Caco-2 (cell line): ENCODE measurements around the gene CDH12. TPM values are rescaled to one million over a fixed set of nuclear protein-coding genes. Genes with fewer than 3 reads are reported as not detected.

Experiments
- BruUV-seq: library from RNA; stranded (reverse); fragments of 400-500 nt; replicated peaks from 2 replicates; lab custom pipeline; 2021; lab: Mats Ljungman, UMichigan
- CTCF ChIA-PET: fragments of 300-600 bp; sonication (Branson Sonifier 250); formaldehyde crosslinking; loops from one replicate; lab custom pipeline; 2022; ENCODE audit warnings: antibody characterized with exemption; lab: Charles Lee
- POLR2A ChIA-PET: fragments of 300-600 bp; sonication (Branson Sonifier 250); formaldehyde crosslinking; loops from one replicate; lab custom pipeline; 2022; ENCODE audit warnings: antibody characterized with exemption; lab: Charles Lee
- DNase-seq, 2 experiments: peaks; one replicate each; pipeline versions ENCODE4 v3.0.0 to v3.0.0-alpha.2; 2020 to 2022
- H3K27me3 ChIP-seq: replicated peaks from 2 replicates; pipeline ENCODE4 v1.6.0; 2011; ENCODE audit warnings: low read length; ENCODE audit not compliant: control insufficient read depth, insufficient read depth
- H3K36me3 ChIP-seq: 2 replicates; pipeline ENCODE4 v1.5.1; 2011; ENCODE audit warnings: low read length; ENCODE audit not compliant: control insufficient read depth, insufficient read depth
- H3K4me1 ChIP-seq: fragments of 250-450 bp; sonication (Bioruptor Pico); 2 replicates; pipeline ENCODE4 v1.5.1; 2020; ENCODE audit warnings: mild to moderate bottlenecking
- H3K4me3 ChIP-seq: 2 replicates; pipeline ENCODE4 v1.5.1; 2011; ENCODE audit warnings: low read depth, mild to moderate bottlenecking, control low read depth, low read length
- H3K9me3 ChIP-seq: fragments of 250-450 bp; sonication (Bioruptor Pico); 2 replicates; pipeline ENCODE4 v1.5.1; 2020; ENCODE audit warnings: mild to moderate bottlenecking, moderate library complexity
- H3K27ac Mint-ChIP-seq: one replicate; pipeline ENCODE4 v1.8.0; 2022; ENCODE audit warnings: mixed read lengths; ENCODE audit not compliant: unreplicated experiment
- H3K27me3 Mint-ChIP-seq: one replicate; pipeline ENCODE4 v1.8.0; 2022; ENCODE audit warnings: mixed read lengths; ENCODE audit not compliant: insufficient read depth, unreplicated experiment
- H3K36me3 Mint-ChIP-seq: one replicate; pipeline ENCODE4 v1.8.0; 2022; ENCODE audit warnings: mild to moderate bottlenecking, mixed read lengths; ENCODE audit not compliant: insufficient read depth, unreplicated experiment
- H3K4me1 Mint-ChIP-seq: one replicate; pipeline ENCODE4 v1.8.0; 2022; ENCODE audit warnings: low read depth, mixed read lengths; ENCODE audit not compliant: unreplicated experiment
- H3K4me3 Mint-ChIP-seq: one replicate; pipeline ENCODE4 v1.8.0; 2022; ENCODE audit warnings: mild to moderate bottlenecking, moderate library complexity, mixed read lengths; ENCODE audit not compliant: unreplicated experiment
- H3K9me3 Mint-ChIP-seq: one replicate; pipeline ENCODE4 v1.8.0; 2022; ENCODE audit warnings: mixed read lengths; ENCODE audit not compliant: unreplicated experiment
- CTCF ChIP-seq, 2 experiments: fragments of 200-600 bp in 1 of 2; IDR thresholded peaks; 1 replicate in 1 of 2; 2 replicates in 1 of 2; pipeline versions ENCODE4 v1.5.1 to v1.8.0; 2011 to 2022; ENCODE audit warnings: antibody characterized with exemption in 1 of 2, control low read depth in 1 of 2, inconsistent platforms in 1 of 2, low read depth in 1 of 2, low read length in 1 of 2, mild to moderate bottlenecking in 1 of 2, moderate library complexity in 1 of 2; ENCODE audit not compliant: insufficient read depth in 1 of 2, severe bottlenecking in 1 of 2, unreplicated experiment in 1 of 2
- intact Hi-C: fragments of 100-400 bp; cut with micrococcal nuclease; formaldehyde crosslinking; loops from one replicate; pipeline ENCODE4 v1.10.0; 2022; ENCODE audit not compliant: unreplicated experiment
- total RNA-seq: library from RNA; stranded (reverse); gene quantifications from 2 replicates; pipeline ENCODE4 v1.2.3, GENCODE V29; 2022

CDH12 gene
- total RNA-seq, 1 experiment from 2014 or later: not detected

GRCh38 chr5:22627029-22627428, 226.1 kb downstream of the CDH12 start:
- Mint-ChIP-seq H3K4me1 (no peaks in the 10 kb centered on the region), H3K36me3 (no peaks in the 10 kb centered on the region), H3K27ac (no peak overlapping the region), H3K4me3 (no peak overlapping the region), H3K27me3 (no peaks in the 10 kb centered on the region), H3K9me3 (no peaks in the 10 kb centered on the region)
- CTCF ChIA-PET: no interaction called here
- intact Hi-C loops: no loop called here
- Histone ChIP-seq H3K27me3 (no peaks in the 10 kb centered on the region), H3K4me1 (no peaks in the 10 kb centered on the region), H3K9me3 (no peaks in the 10 kb centered on the region), H3K4me3 (no peak overlapping the region), H3K36me3 (no peaks in the 10 kb centered on the region)
- no peak for DNase-seq
- POLR2A ChIA-PET: no interaction called here
- TF ChIP-seq CTCF (IDR thresholded peaks at IDR 0.05; ENCODE audit: insufficient read depth in 1 of 2, low read depth in 1 of 2, low read length in 1 of 2, severe bottlenecking in 1 of 2, unreplicated experiment in 1 of 2): no peak
- BruUV-seq: no TSS peak

GRCh38 chr5:22625451-22625850, 227.7 kb downstream of the CDH12 start:
- H3K36me3 ChIP-seq: no peaks in the 10 kb centered on the region
- intact Hi-C loops: no loop called here

GRCh38 chr5:22621084-22621483, 232.1 kb downstream of the CDH12 start:
- Mint-ChIP-seq H3K4me3 (no peak overlapping the region), H3K27me3 (no peaks in the 10 kb centered on the region), H3K9me3 (no peaks in the 10 kb centered on the region), H3K4me1 (no peaks in the 10 kb centered on the region), H3K36me3 (no peaks in the 10 kb centered on the region), H3K27ac (no peak overlapping the region)
- Histone ChIP-seq H3K4me1 (no peaks in the 10 kb centered on the region), H3K9me3 (no peaks in the 10 kb centered on the region), H3K36me3 (no peaks in the 10 kb centered on the region), H3K27me3 (no peaks in the 10 kb centered on the region), H3K4me3 (no peak overlapping the region)
- TF ChIP-seq CTCF (IDR thresholded peaks at IDR 0.05; ENCODE audit: insufficient read depth in 1 of 2, low read depth in 1 of 2, low read length in 1 of 2, severe bottlenecking in 1 of 2, unreplicated experiment in 1 of 2): no peak
- CTCF ChIA-PET: no interaction called here
- POLR2A ChIA-PET: no interaction called here
- DNase-seq: no peak
- no TSS peak for BruUV-seq
- intact Hi-C loops: no loop called here

More at GRCh38 chr5:22625451-22625850, 227.7 kb downstream of the CDH12 start:
- no peak overlapping the region for H3K27ac Mint-ChIP-seq
- H3K9me3 Mint-ChIP-seq: no peaks in the 10 kb centered on the region
- Histone ChIP-seq H3K27me3 (no peaks in the 10 kb centered on the region), H3K4me1 (no peaks in the 10 kb centered on the region), H3K4me3 (no peak overlapping the region), H3K9me3 (no peaks in the 10 kb centered on the region)
- CTCF ChIA-PET: no interaction called here
- BruUV-seq: no TSS peak
- no peak for DNase-seq
- TF ChIP-seq CTCF (IDR thresholded peaks at IDR 0.05; ENCODE audit: insufficient read depth in 1 of 2, low read depth in 1 of 2, low read length in 1 of 2, severe bottlenecking in 1 of 2, unreplicated experiment in 1 of 2): no peak
- H3K27me3 Mint-ChIP-seq: no peaks in the 10 kb centered on the region
- H3K4me1 Mint-ChIP-seq: no peaks in the 10 kb centered on the region
- no peak overlapping the region for H3K4me3 Mint-ChIP-seq
- POLR2A ChIA-PET: no interaction called here
- no peaks in the 10 kb centered on the region for H3K36me3 Mint-ChIP-seq
